HG03565 (cell line): ENCODE measurements around the gene INCENP.
"Not testable (repeated sequence)": the region's sequence is repeated elsewhere in the genome, so short reads cannot be mapped to it uniquely, and the experiment has no call there.

Experiments
- ATAC-seq: cut with Tn5 transposase; IDR thresholded peaks from one replicate; pipeline ENCODE4 v1.9.1; 2021; ENCODE audit warnings: mild to moderate bottlenecking, moderate library complexity; ENCODE audit not compliant: unreplicated experiment

The INCENP gene

DNA sequence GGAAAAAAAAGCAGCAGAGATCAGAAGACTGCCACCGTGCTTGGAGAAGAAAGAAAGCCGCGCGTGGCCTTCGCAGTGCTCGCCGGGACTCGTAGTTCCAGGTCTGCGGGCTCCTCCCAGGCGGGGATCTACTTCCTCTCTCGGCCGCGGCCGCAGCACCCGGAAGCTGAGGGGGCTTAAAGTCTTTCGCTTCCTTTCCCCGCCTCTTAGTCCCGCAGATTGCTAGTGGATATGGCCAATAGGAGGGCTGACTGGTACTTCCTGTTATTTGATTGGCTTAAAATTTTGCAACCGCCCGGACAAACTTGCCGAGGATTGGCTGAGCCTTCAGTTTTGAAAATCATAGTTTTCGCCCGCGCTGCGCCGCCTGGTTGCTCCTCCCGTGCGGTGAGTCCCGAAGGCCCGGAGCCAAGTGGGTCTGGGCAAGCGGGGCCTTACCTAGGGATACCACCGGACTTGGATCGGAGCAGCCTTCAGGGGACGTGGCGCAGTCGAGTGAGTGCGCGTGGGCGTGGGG lies at the start of gene INCENP:
Gene INCENP (plus strand): TSS at position 343 of the 517 bp plus-strand sequence. CDS start 4,151 bp downstream, outside the sequence.
- peak; percentile 84 for ATAC-seq

DNA sequence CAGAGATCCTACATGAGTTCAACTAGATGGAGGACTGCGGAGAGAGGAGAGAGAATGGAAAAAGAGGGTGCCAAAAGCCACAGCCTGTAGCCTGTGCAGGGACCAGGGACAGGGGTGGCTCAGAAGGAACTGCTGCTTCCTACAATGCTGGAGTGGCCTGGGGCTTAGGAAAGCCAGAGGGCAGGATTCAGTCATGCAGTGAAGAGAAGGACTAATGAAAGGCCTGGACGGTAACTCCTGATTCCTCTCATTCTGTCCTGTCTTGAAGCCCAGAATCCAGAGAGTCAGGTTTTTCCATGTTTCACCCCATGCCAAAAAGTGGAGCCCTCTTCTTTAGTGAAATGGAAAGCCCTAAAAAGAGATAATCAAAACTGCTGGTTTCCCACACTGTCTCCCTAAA lies 48.4 kb upstream of the INCENP start:
- no peak for ATAC-seq

DNA sequence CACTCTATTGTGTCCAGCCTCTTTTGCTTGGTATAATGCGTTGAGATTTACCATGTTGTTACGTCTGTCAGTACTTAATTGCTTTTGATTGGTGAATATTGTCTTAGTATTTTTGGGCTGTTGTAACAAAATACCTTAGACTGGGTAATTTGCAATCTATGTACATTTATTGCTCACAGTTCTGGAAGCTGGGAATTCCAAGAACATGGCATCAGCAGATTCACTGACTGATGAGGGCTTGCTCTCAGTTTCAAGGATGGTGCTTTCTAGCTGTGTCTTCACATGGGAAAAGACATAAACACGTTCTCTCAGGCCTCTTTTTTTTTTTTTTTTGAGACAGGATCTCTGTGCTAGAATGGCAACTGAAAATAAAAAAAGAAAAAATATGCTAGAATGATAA lies 46.7 kb upstream of the INCENP start:
- no peak for ATAC-seq

DNA sequence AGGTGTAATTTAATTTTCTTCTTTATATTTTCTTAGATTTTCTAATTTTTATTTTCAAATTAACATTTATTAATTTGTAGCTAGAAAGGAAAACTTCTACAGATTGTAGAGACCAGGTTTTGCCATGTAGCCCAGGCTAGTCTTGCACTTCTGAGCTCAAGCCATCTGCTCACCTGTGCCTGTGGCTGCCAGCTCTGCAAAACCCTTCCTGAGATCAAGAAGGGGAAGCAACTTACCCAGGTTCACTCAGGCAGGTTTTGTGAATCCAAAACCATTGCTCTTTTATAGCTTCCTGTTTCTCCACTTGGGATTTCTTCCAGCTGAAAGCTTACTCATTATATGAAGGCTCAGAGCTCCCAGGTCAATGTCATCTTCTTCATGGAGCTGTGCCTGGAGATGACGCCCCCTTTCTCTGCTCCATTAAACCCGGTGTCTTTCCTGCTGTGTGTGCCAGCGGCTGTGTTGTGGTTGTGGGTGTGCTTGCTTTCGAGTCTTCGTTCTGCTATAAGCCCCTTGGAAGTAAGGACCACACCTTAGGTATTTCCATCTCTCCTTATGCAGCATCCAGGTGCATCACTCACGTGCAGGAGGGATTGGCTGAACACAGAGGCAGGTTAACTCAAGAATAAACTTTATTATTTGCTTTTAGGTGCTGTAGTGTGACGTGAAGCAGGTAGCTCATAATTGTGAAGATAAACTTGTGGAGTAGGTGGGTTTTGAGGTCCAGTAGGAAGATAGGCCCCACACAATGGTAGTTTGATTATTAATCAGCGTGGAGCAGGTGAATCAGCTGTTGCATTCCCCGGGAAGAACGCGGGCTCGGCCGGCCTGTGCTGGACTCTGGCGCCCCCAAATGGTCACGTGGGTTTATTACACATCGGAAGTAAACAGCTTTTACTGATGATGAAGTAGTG lies 42.2 kb upstream of the INCENP start:
- no peak for ATAC-seq

DNA sequence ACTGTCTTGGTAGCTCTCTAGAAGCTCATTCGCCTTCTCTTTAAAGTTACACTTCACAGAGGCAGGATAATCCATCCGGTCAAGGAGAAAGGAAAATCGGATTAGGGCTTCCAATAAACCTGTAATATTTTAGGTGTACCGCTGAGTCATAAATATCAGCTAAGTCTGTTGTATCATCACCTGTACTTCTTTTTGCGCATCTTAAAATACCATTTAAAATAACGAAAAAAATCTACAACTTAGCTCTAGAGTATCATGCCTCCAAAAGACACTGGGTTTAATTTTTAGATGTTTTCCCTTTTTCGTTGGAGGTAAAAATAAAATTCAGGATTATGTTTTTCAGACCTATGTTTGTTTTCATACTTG lies 41.5 kb upstream of the INCENP start:
- ATAC-seq, result no peak

DNA sequence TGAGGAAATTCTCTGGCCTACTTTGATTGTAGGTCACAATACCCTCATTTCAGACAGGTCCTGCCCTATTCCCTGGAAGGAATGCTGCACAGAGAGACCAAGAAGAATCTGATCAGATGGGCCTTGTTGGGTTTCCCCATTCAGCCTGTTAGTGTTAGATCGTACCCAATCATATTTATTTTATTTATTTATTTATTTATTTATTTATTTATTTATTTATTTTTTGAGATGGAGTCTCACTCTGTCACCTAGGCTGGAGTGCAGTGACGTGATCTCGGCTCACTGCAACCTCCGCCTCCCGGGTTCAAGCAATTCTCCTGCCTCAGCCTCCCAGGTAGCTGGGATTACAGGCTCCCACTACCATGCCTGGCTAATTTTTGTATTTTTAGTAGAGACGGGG lies 39.0 kb upstream of the INCENP start:
- ATAC-seq, result not testable (repeated sequence)

DNA sequence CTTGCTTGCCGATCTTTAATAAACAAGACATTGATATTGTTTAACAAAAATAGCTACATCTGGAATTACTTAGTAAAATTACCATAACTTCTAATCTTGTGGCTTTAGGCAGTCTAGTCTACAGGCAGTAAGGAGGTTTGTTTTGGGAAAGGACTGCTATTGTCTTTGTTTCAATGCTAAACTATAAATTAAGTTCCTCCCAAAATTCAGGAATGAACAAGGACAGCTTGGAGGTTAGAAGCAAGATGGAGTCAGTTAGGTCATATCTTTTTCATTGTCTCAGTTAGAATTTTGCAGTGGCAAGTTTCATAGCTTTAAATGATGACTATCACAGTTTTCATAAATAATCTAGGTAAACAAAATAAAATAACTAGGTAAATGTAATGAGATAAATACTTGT lies 36.1 kb upstream of the INCENP start:
- no peak for ATAC-seq

DNA sequence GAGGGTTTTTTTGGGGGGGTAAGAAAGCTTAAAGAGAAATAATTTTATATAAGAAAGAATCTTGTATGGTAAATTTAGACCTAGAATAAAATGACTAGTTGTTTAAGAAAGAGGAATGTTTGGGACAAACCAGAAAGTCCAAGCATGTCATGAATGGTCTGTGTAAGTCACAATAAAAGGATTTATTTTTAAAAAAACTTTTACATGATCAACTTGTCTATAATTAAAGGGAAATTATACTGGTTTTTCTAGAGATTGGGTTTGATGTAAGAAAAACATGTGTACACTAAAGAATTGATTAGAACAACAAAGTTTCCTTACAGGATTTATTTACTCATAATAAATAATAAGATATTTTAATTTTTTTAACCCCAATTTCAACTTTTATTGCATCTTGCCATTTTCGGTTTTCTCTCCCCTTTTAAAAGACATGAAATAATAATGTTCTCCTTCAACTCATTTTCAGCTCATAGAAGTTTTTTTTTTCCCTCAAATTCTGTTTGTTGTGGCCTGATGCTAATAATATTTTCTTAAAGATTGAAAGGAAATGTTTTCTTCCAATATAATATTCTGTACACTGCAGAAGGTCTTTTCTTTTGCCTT lies 35.4 kb upstream of the INCENP start:
- no peak for ATAC-seq

DNA sequence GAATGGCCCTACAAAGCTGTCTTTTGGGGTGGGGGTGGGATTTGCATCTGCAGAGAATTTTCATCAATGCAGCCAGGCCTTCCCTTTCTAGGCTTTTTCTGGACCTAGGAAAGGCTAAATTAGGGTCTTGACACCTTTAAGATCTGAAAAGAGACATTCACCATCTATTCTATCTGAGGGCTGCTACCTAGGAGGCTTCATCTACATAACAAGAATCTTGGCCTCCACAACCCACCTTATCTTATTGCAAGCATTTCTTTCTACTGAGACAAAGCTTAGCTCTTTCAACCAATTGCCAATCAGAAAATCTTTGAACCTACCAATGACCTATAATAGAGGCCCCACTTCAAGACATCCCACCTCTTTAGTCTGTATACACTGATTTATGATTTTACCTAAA lies 20.7 kb upstream of the INCENP start:
- no peak for ATAC-seq

DNA sequence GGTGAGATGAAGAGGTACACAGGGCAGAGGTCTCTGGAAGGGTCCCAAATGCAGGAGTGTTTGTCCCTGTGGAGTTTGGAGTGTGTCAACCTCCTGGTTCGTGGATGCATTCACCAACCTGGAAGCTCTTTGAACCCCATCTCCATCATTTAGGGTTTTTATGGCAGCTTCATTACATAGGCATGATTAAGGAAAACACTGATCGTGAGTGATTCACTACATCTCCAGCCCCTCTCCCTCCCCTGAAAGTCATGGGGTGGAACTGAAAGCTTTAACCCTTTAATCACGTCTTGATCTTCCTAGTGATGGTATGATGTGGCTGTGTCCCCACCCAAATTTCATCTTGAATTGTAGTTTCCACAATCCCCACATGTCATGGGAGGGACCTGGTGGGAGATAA lies 19.8 kb upstream of the INCENP start:
- no peak for ATAC-seq

DNA sequence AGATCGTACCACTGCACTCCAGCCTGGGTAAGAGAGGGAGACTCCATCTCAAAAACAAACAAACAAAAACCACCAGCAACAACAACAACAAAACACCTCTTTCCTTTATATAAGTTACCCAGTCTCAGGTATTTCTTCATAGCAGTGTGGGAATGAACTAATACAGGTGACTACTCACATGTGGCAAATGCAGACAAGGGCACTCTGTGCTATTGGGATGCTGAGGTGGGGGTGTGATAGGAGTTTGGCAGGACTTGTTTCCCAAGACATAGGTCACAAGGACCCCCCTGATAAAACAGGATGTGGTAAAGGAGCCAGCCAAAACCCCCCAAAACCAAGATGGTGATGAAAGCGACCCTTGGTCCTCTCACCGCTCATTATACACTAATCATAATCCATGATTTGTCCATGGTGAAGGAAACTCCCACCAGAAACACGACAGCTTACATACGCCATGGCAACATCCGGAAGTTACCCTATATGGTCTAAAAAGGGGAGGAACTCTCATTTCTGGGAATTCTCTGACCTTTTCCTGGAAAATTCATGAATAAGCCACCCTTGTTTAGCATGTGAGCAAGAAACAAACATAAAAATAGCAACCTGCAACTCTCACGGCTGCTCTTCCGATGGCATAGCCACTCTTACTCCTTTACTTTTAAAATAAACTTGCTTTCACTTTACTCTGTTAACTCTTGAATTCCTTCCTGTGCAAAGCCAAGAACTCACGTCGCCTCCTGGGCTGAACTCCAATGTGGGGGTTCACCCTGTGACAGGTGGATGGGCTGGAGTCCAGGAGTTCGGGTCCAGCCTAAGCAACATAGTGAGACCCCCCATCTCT lies 18.8 kb upstream of the INCENP start:
- no peak for ATAC-seq

DNA sequence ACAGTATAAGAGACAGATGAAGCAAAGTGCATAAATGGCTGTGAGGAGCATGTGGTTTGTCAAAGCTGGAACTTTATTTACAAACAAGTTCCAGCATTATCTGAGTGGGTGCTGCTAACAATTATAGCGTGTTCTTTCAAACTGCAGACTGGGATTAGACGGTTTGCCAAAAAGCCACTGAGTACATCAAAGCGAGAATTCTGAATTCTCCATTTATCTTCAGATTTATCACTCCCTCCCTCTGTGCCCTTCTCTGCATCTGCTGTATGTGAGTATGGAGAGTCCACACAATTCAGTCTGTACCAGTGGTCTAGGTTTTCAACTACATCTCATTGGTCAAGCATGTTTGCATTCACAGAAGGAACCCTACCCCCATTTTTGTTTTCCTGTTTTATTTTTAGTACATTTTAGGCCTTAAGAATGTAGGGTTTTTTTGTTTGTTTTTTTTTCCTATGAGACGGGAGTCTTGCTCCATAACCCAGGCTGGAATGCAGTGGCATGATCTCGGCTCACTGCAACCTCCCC lies 18.1 kb upstream of the INCENP start:
- no peak for ATAC-seq

DNA sequence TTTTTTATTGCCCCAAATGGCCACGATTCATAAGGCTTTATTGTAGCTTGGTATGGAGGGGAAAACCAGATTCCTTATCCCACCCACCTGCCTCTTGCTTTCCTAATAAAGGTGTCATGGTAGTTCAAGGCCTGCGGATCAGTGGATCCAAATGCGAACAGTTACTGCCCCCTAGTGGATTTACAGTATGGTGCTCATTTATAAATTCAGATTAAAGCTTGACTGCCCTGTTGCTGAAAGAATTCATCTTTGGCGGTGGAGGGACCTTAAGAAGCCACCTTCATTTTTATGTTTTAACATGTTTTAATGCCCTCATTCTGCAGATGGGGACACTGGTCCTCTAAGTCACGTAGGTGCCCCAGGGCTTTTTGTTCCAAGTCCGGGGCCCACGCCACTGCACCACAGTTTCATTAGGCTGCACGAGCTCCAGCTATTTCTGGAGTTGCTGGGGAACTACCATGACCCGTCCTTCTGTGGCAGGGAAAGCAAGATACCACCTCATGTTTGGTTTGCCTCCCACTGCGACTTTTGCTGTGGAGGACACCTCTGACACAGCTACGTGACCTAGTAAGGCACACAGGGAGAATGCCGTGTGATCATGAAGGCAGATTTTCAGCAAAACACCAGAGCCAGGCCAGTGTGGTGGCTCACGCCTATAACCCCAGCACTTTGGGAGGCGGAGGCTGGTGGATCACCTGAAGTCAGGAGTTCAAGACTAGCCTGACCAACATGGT lies 15.6 kb upstream of the INCENP start:
- ATAC-seq, result no peak

DNA sequence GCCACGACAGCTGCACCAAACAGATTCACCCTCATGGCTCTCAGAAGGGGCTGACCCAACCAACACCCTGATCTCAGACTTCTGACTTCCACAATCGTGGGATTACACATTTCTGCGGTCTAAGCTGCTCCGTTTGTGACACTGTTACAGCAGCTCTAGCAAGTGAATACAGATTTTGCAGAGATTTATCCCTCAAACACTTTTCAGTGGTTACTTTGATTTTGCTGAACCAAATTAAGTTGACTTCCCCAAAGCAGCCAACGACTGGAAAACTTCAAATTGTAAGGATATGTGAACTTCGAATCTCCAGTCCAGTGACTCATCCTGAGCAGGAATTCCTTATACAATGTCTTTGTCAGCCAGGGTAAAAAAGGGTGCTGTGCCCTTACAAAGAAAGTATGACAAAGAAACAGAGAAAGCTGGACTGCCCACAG lies 14.8 kb upstream of the INCENP start:
- no peak for ATAC-seq

DNA sequence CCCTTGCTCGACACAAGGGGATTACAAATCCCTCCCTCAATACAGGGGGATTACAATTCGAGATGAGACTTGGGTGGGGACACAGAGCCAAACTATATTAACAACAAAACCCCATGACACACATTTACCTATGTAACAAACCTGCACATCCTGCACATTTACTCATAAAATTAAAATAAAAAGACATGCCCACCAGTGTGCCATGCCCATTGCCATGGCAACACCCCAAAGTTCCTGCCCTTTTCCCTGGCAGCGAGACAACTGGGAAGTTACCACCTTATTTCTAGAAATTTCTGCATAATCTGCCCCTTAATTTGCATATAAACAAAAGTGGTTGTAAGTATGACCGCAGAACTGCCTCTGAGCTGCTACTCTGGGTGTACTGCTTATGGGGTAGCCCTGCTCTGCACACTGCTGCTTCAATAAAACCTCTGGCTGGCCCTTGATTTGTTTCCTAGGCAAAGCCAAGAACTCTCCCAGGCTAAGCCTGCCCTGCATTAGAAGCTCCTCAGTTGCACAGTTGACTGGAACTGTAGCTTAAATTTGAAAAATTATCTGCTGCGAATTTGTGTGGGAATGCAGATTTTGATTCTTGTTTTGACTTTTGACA lies 8.6 kb upstream of the INCENP start:
- ATAC-seq, result no peak

DNA sequence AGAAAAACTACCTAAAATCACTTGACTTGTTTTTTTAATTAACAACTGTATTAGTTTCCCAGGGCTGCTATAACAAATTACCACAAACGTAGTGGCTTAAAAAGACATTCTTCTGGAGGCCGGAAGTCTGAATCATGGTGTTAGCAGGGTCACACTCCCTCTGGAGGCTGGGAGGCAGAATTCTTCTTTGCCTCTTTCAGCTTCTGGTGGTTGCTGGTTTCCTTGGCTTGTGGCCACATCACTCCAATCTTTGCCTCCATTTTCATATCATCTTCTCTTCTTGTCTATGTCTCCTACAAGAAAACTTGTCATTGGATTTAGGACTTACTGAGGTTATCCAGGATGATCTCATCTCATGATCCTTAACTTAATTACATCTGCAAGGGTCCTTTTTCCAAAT lies 7.4 kb upstream of the INCENP start:
- no peak for ATAC-seq

DNA sequence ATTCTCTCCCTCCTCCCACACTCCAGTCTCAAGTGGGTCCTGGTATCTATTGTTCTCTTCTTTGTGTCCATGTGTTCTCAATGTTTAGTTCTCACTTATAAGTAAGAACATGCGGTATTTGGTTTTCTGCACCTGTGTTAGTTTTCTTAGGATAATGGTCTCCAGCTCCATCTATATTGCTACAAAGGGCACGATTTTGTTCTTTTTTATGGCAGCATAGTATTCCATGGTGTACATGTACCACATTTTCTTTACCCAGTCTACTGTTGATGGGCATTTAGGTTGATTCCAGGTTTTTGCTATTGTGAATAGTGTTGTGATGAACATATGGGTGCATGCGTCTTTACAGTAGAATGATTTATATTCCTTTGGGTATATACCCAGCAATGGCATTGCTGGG lies 4.2 kb upstream of the INCENP start:
- no peak for ATAC-seq

DNA sequence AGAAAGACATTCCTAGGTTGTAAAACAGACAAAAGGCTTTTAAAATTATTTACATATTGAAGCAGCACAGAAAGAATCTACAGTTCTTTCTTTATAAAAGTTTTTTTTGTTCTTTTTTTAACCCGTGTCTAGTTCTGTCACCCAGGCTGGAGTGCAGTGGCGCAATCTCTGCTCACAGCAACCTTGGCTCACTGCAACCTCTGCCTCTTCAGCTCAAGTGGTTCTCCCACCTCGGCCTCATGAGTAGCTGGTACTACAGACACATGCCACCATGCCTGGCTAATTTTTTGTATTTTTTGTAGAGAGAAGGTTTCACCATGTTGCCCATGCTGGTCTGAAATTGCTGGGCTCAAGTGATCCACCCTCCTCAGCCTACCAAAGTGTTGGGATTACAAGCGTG lies 3.8 kb upstream of the INCENP start:
- no peak for ATAC-seq

DNA sequence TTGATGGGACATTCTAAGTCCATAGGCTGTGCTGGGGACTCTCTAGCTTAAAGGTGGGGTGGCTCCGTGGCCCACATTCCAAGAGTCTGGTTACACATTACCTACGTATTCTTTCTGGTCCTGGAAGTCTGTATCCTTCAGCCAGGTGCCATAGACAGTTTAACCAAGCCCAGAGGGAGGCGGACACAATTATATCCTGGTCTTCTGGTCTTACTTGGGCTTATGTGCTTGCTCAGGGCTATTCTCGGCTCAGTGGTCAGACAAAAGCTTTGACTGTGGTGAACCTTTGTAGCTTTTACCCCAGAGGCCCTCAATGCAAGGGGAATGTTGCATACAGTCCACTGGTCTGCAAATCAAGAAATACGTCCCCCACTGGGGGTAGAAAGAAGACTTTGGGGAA lies 3.4 kb upstream of the INCENP start:
- no peak for ATAC-seq

DNA sequence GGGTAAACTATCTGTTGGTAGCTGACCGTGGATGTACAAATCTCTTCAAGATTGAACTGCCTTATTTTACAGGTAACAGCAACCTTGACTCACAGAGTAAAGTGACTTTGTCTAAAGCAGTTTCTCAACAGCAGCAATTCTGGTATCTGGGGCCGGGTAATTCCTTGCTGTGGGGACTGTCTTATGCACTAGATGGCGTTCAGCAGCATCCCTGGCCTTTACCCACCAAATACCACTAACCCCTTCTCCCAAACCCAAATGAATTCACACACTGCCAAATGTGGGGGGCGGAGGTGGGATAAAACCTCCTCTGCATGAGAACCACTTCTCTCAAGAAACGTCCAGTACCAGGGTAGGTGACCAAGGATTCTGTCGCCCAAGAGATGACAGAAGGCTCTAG lies 1.7 kb upstream of the INCENP start:
- no peak for ATAC-seq
